Tibial nerve (tissue), 4 donors: ENCODE data around the gene LARP1. TPM values are rescaled to one million over a fixed set of nuclear protein-coding genes. Genes with fewer than 3 reads are reported as not detected.

ENCODE experiments used
- DNase-seq, 2 donors: peaks; one replicate each; pipeline ENCODE4 v3.0.0-alpha.2; 2019; ENCODE audit warnings: low spot score in 2 of 2
- H3K27ac ChIP-seq, 4 donors: fragments of 200-600 bp; sonication (generic) in 3 of 4; one replicate each; pipeline ENCODE4 v1.5.1; 2017 to 2019; ENCODE audit warnings: mild to moderate bottlenecking in 1 of 4
- H3K27me3 ChIP-seq, 2 donors: fragments of 200-600 bp; sonication (generic) in 1 of 2; one replicate each; pipeline versions ENCODE4 v1.5.1 to v1.6.0; 2017 to 2019
- H3K36me3 ChIP-seq, 3 donors: fragments of 200-600 bp; sonication (generic); one replicate each; pipeline ENCODE4 v1.5.1; 2018 to 2019
- H3K4me1 ChIP-seq, 4 donors: fragments of 200-600 bp; sonication (generic) in 3 of 4; one replicate each; pipeline ENCODE4 v1.5.1; 2017 to 2019
- H3K4me3 ChIP-seq, 4 donors: fragments of 200-600 bp; sonication (generic) in 3 of 4; one replicate each; pipeline ENCODE4 v1.5.1; 2017 to 2019; ENCODE audit warnings: mild to moderate bottlenecking in 1 of 4, moderate library complexity in 1 of 4
- H3K9me3 ChIP-seq, 4 donors: fragments of 200-600 bp; sonication (generic) in 3 of 4; one replicate each; pipeline ENCODE4 v1.5.1; 2017 to 2019
- EP300 ChIP-seq, 2 donors: sonication (generic); formaldehyde crosslinking; IDR thresholded peaks; one replicate each; pipeline ENCODE4 v1.6.1; 2017; ENCODE audit warnings: antibody characterized with exemption in 2 of 2, mild to moderate bottlenecking in 1 of 2
- POLR2A ChIP-seq, 2 donors: fragments of 450-650 bp; IDR thresholded peaks; one replicate each; pipeline ENCODE4 v1.6.1; 2017; ENCODE audit warnings: antibody characterized with exemption in 2 of 2, mild to moderate bottlenecking in 2 of 2, moderate library complexity in 2 of 2
- WGBS, 2 donors: methylation state at CpG; one replicate each; pipeline ENCODE4 v1.1.5; 2018; 5-methylcytosine and 5-hydroxymethylcytosine counted together
- total RNA-seq, 4 donors: library from RNA; depleted of rRNA; stranded (reverse); fragments of >200 nt; gene quantifications; one replicate each; pipeline ENCODE4 v1.1.0, GENCODE V29; 2016
- TF ChIP-seq, protein P1 (sequence below), 5 experiments: fragments of 200-600 bp in 3 of 5; fragments of 450-650 bp in 2 of 5; sonication (generic) in 3 of 5; IDR thresholded peaks; one replicate each; pipeline ENCODE4 v1.5.1; 2016 to 2019; ENCODE audit warnings: antibody characterized with exemption in 5 of 5, mild to moderate bottlenecking in 3 of 5, moderate library complexity in 2 of 5

Gene LARP1
- total RNA-seq, 4 donors from 2014 or later: 114 to 166 (median 144) TPM

DNA sequence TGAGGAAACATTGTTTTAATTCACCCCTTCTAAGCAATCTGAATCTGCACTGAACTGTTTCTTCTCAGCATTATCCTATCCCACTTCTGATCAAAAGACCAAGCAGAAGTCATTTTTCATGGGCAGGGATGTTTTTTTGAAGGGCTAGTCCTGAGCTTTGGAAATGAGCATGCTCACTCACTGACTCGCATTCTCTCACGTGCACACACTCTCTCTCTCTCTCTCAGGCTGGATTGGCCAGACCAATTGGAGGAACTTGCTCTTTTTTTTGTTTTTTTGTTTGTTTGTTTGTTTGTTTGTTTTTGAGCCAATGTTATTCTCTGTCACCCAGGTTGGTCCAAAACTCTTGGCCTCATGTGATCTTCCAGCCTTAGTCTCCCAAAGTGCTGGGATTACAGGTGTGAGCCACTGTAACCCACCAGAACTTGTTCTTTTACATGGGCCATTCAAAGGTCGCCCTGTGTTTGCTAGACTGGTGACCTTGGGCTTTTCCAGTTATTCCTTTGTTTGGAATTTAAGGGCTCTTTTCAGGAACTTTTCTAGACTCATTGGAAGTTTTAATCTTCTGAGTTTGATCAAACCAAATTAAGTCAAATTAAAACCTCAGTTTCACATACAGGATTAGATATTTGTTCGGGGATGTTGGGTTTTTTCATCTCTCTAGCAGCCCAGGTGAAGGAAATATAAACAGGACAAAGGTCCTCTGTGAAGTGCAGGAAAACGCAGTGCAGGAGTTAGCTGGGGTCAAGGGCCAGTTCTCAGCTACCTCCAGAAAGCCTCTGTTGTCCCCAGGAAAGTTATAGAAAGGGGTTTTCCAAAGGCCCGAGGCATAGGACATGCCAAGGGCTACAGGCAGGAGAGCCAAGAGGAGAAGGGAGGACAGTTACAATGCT is 82.1 kb downstream of the LARP1 start:
- H3K27me3 ChIP-seq: no peaks in the 10 kb centered on the region
- H3K4me1 ChIP-seq: peaks cover 0 to 46% (median 12%) of the 10 kb centered on the region in 4 donors
- TF ChIP-seq EP300 (IDR thresholded peaks at IDR 0.05) (no peak), POLR2A (IDR thresholded peaks at IDR 0.05) (no peak)
- TF ChIP-seq, protein P1, sequence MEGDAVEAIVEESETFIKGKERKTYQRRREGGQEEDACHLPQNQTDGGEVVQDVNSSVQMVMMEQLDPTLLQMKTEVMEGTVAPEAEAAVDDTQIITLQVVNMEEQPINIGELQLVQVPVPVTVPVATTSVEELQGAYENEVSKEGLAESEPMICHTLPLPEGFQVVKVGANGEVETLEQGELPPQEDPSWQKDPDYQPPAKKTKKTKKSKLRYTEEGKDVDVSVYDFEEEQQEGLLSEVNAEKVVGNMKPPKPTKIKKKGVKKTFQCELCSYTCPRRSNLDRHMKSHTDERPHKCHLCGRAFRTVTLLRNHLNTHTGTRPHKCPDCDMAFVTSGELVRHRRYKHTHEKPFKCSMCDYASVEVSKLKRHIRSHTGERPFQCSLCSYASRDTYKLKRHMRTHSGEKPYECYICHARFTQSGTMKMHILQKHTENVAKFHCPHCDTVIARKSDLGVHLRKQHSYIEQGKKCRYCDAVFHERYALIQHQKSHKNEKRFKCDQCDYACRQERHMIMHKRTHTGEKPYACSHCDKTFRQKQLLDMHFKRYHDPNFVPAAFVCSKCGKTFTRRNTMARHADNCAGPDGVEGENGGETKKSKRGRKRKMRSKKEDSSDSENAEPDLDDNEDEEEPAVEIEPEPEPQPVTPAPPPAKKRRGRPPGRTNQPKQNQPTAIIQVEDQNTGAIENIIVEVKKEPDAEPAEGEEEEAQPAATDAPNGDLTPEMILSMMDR (IDR thresholded peaks at IDR 0.05): no peak
- no peak for DNase-seq
- H3K36me3 ChIP-seq: peaks cover 0 to 44% (median 0%) of the 10 kb centered on the region in 3 donors
- H3K9me3 ChIP-seq: no peaks in the 10 kb centered on the region
- H3K27ac ChIP-seq: peak overlapping the region in 1 of 4 donors; percentile 79
- 74 to 76% methylated on average over 6 of the region's 6 CpGs for WGBS, 2 donors
- H3K4me3 ChIP-seq: no peak overlapping the region

- no peak for TF ChIP-seq POLR2A (IDR thresholded peaks at IDR 0.05)
- TF ChIP-seq, protein P1 (IDR thresholded peaks at IDR 0.05): no peak
- no peak for TF ChIP-seq EP300 (IDR thresholded peaks at IDR 0.05)
- WGBS, 2 donors: 79% methylated on average over 6 of the region's 6 CpGs
Observed at GRCh38 chr5:154840435-154841272, 85.5 kb downstream of the LARP1 start.

DNA sequence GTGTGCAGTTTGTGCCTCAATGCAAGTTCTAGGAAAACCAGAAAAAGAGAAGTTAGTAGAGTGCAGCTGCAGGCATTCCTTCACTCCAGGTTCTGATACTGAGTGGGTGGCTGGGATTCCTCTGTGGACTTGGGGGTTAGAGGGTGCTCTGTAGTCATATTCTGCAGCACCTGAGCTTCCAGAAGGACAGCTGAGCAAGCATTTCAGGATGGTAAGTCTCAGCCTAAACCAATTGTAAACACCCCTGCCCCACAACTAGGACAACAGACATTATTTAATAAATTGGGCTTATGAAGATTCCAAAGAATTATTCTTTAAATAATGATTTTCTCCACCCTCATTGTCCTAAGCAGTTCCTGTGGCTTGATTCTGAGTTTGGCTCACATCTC is 86.1 kb downstream of the LARP1 start:
- Histone ChIP-seq H3K27me3 (no peaks in the 10 kb centered on the region), H3K27ac (peak overlapping the region in 1 of 4 donors; percentile 34), H3K4me3 (no peak overlapping the region), H3K4me1 (peaks cover 0 to 52% (median 4%) of the 10 kb centered on the region in 4 donors), H3K36me3 (peaks cover 0 to 30% (median 0%) of the 10 kb centered on the region in 3 donors), H3K9me3 (no peaks in the 10 kb centered on the region)
- TF ChIP-seq, protein P1 (IDR thresholded peaks at IDR 0.05): no peak
- TF ChIP-seq EP300 (IDR thresholded peaks at IDR 0.05) (no peak), POLR2A (IDR thresholded peaks at IDR 0.05) (no peak)
- no peak for DNase-seq

More at GRCh38 chr5:154840435-154841272, 85.5 kb downstream of the LARP1 start:
- no peak for DNase-seq
- peaks cover 0 to 52% (median 4%) of the 10 kb centered on the region in 4 donors for H3K4me1 ChIP-seq
- H3K27ac ChIP-seq: peak overlapping the region in 1 of 4 donors; percentile 34
- H3K9me3 ChIP-seq: no peaks in the 10 kb centered on the region
- H3K27me3 ChIP-seq: no peaks in the 10 kb centered on the region
- peaks cover 0 to 34% (median 0%) of the 10 kb centered on the region in 3 donors for H3K36me3 ChIP-seq
- H3K4me3 ChIP-seq: no peak overlapping the region

- WGBS, 2 donors: 81 to 86% methylated on average over 6 of the region's 6 CpGs
- Histone ChIP-seq H3K4me1 (peaks cover 0 to 57% (median 6%) of the 10 kb centered on the region in 4 donors), H3K4me3 (no peak overlapping the region), H3K27me3 (no peaks in the 10 kb centered on the region), H3K9me3 (no peaks in the 10 kb centered on the region), H3K36me3 (peaks cover 0 to 15% (median 0%) of the 10 kb centered on the region in 3 donors), H3K27ac (peak overlapping the region in 1 of 4 donors; percentile 32)
- TF ChIP-seq EP300 (IDR thresholded peaks at IDR 0.05): no peak
- TF ChIP-seq, protein P1 (IDR thresholded peaks at IDR 0.05): no peak
- TF ChIP-seq POLR2A (IDR thresholded peaks at IDR 0.05): no peak
- DNase-seq: no peak
Observed at GRCh38 chr5:154842689-154843530, 87.7 kb downstream of the LARP1 start.
